C4-2B (cell line): ENCODE measurements around the gene CYTH3.
A peak's percentile ranks its signal among the peaks of the same experiment; 100 is the strongest.

Source experiments
- H3K27ac ChIP-seq: fragments of 450-650 bp; 2 replicates; pipeline ENCODE4 v1.5.1; 2017
- CTCF ChIP-seq: fragments of 450-650 bp; conservative IDR thresholded peaks from 2 replicates; pipeline ENCODE4 v1.5.1; 2017; ENCODE audit warnings: mild to moderate bottlenecking
- ZFX ChIP-seq: fragments of 450-650 bp; IDR thresholded peaks from 2 replicates; pipeline ENCODE4 v1.6.1; 2017

The CYTH3 gene

GRCh38 chr7:6290319-6290741 is 17.9 kb upstream of the CYTH3 start:
- H3K27ac ChIP-seq = peak overlapping the region; percentile 2; the same call in 1 of the 2 replicates

DNA sequence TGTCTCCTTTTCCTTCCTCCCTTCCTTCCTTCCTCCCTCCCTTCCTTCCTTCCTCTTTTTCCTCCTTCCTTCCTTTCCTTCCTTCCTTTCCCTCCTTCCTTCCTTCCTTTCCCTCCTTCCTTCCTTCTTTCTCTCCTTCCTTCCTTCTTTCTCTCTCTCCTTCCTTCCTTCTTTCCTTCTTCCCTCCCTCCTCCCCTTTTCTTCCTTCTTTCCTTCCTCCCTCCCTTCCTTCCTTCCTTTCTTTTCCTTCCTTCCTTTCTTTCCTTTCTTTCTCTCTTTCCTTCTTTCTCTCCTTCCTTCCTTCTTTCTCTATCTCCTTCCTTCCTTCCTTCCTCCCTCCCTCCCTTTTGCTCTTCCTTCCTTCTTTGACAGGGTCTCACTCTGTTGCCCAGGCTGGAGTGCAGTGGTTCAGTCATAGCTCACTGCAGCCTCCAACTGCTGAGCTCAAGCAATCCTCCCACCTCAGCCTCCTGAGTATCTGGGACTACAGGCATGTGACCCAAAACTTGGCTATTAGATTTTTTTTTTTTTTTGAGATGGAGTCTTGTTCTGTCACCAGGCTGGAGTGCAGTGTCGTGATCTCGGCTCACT is 15.9 kb upstream of the CYTH3 start:
- TF ChIP-seq ZFX = no peak
- TF ChIP-seq CTCF = no peak
- H3K27ac ChIP-seq = no peak overlapping the region

More at GRCh38 chr7:6290319-6290741, 17.9 kb upstream of the CYTH3 start:
- TF ChIP-seq ZFX (no peak), CTCF (no peak)

- H3K27ac ChIP-seq = no peak overlapping the region
- no peak for TF ChIP-seq CTCF
- no peak for TF ChIP-seq ZFX
Measured at GRCh38 chr7:6286486-6286885, 14.1 kb upstream of the CYTH3 start.

DNA sequence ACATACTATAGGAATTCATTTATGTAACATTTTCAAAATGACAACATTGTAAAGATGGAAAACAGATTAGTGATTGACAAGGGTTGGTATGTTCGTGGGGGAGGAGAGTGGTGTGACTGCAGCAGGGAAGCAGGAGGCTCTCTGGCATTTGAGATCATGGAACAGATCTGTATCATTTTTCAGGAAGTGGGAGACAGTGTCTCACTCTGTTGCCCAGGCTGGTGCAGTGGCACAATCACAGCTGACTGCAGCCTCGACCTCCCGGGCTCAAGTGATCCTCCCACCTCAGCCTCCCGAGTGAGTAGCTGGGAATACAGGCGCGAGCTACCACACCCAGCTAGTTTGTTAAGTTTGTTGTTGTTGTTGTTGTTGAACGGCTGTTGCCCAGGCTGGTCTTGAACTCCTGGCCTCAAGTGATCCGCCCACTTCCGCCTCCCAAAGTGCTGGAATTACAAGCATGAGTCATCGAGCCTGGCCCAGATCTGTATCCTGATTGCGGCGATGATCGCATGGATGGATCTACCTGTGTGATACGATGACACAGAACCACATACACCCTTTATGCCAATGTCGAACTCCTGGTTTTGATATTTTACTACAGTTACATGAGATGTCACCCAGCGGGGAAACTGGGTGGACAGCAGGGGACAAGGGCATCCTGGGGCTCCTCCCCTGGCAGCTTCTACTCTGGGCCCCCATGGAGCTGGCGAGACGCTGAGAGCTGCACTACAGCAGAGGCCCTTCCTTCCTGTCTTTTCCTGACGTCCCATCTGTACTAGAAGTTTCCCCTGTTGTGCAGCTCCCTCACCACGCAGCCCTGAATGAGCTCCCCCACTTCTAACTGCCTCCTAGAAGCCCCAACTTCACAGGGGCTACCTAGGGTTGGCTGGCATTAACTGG is 12.3 kb upstream of the CYTH3 start:
- TF ChIP-seq CTCF (no peak), ZFX (no peak)
- peak overlapping the region; percentile 48; the same call in 1 of the 2 replicates for H3K27ac ChIP-seq

GRCh38 chr7:6284055-6284400 is 11.6 kb upstream of the CYTH3 start:
- TF ChIP-seq ZFX (no peak), CTCF (no peak)
- H3K27ac ChIP-seq = peak overlapping the region; percentile 48

DNA sequence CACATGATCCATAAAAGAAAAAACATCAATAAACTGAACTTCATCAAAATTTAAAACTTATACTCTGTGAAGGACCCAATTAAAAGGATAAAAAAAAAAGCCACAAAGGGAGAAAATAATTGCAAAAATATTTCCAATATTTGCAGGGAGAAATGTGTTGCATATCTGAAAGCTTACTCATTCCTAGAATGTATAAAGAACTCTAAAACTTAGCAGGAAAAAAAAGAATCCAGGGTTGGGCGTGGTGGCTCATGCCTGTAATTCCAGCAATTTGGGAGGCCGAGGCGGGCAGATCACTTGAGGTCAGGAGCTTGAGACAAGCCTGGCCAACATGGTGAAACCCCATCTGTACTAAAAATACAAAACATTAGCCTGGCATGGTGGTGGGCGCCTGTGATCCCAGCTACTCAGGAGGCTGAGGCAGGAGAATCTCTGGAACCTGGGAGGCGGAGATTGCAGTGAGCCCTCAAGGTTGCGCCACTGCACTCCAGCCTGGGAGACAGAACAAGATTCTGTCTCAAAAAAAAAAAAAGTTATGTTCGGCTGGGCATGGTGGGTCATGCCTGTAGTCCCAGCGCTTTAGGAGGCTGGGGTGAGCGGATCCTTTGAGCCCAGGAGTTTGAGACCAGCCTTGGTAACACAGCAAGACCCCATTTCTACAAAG is 11.1 kb upstream of the CYTH3 start:
- H3K27ac ChIP-seq = peak overlapping the region; percentile 48

GRCh38 chr7:6279937-6280336 is 7.5 kb upstream of the CYTH3 start:
- no peak overlapping the region for H3K27ac ChIP-seq
- TF ChIP-seq CTCF (no peak), ZFX (no peak)
